Activated CD8-positive, alpha-beta memory T cell treated with anti-CD3 and anti-CD28 coated beads, Interleukin-2, amount 50 U/mL, for 1 hour (primary cell): Measurements from ENCODE around the gene TXNDC12.
A peak's percentile ranks its signal among the peaks of the same experiment; 100 is the strongest.
"Not testable (repeated sequence)": the region's sequence is repeated elsewhere in the genome, so short reads cannot be mapped to it uniquely, and the experiment has no call there.

Source experiments
- DNase-seq: peaks from one replicate; pipeline ENCODE4 v3.0.0-alpha.2; 2020; ENCODE audit errors: extremely low read depth

Gene TXNDC12

DNA sequence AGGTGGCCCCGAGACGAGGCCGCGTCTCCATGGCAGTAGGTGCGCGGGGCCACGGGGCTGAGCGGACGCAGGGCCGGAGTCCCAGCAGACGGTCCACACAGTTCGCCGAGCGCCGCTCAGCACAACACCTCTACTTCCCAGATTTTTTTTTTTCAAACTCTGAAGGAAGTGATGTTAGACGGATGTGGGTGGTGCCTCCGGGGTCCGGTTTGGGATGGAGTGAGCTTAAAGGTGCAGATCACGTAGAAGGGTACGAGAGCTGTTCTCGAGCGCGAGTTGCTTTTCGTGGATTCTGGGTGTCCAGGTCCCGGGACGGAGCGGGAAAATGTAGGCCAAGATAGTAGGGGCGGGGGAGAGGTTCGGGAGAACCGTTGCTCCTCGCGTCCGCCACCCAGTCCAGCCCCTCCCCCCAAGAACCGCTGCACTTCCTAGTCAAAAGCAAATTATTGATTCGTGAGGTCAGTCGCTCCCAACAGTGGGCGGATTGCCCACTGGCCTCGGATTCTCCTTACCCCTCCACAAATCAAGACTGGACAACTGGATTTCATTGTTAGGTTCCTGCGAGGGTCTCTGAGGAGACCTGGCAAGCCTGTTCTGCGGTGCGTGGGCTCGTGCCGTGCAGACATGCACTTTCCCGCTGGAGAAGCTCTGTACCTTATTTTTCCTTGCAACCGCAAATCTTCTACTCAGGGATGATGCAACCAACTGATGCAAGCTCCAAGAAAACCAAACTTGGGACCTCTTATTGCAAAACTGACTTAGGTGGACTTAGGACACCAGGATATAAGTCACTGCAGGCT lies at the start of gene TXNDC12:
TXNDC12 (minus strand) TSS at position 126 of the 800 bp plus-strand sequence; CDS start at position 31, 95 bp downstream.
- no peak for DNase-seq

GRCh38 chr1:52102336-52103013 lies 47.5 kb upstream of the TXNDC12 start:
- no peak for DNase-seq

GRCh38 chr1:52098139-52098871 lies 43.3 kb upstream of the TXNDC12 start:
- DNase-seq = no peak

DNA sequence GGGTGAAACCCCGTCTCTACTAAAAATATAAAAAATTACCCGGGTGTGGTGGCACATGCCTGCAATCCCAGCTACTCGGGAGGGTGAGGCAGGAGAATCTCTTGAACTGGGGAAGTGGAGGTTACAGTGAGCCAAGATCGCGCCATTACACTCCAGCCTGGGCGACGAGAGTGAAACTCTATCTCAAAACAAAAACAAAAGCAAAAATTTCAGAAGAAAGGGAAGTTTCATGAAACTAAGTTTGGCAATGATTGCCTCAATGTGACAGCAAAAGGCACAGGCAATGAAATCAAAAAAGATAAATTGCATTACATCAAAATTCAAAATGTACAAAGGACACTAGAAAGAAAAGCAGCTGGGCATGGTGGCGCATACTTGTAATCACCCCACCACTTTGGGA lies 41.2 kb upstream of the TXNDC12 start:
- no peak for DNase-seq

DNA sequence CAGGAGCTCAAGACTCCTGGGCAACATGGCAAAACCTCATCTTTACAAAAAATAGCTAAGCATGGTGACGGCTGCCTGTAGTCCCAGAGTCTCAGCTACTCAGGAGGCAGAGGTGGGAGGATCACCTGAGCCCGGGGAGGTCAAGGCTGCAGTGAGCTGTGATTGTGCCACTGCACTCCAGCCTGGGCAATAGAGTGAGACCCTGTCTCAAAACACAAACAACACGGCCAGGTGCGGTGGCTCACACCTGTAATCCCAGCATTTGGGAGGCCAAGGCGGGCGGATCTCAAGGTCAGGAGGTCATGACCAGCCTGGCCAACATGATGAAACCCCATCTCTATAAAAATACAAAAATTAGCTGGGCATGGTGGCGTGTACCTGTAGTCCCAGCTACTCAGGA lies 39.3 kb upstream of the TXNDC12 start:
- DNase-seq = not testable (repeated sequence)

DNA sequence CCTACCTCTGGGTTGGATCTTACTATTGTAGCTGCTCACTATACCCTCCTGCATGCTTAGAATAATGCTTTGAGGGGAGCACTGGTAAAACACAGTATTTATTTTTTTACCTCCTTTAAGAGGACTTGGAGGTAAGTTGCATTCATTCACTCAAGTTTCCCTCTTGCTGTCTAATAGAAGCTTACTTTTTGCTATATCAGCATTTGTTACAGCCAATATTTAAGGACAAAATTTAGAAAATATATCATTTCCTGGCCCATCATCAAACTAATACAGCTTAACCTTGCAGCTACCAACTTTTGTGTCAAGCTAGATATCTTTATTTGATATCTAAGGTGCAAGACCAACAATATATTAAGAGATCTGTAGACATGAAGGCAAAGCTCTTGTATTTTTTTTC lies 32.9 kb upstream of the TXNDC12 start:
- not testable (repeated sequence) for DNase-seq

DNA sequence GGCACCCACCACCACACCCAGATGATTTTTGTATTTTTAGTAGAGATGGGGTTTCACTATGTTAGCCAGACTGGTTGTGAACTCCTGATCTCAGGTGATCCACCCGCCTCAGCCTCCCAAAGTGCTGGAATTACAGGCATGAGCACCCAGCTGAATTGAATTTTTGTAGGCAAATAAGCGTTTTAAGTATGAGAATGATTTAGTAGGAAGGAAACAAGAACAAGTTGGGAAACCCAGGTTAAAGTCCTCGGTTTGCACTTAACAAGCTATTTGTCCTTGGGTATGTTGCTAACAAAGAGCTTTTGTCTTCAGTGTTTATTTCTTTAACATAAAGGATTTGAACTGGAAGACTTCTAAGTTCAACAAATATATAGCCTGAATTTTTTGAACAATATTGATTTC lies 25.0 kb upstream of the TXNDC12 start:
- no peak for DNase-seq

GRCh38 chr1:52077277-52077676 lies 22.3 kb upstream of the TXNDC12 start:
- DNase-seq = not testable (repeated sequence)

GRCh38 chr1:52072291-52072690 lies 17.3 kb upstream of the TXNDC12 start:
- DNase-seq = no peak

DNA sequence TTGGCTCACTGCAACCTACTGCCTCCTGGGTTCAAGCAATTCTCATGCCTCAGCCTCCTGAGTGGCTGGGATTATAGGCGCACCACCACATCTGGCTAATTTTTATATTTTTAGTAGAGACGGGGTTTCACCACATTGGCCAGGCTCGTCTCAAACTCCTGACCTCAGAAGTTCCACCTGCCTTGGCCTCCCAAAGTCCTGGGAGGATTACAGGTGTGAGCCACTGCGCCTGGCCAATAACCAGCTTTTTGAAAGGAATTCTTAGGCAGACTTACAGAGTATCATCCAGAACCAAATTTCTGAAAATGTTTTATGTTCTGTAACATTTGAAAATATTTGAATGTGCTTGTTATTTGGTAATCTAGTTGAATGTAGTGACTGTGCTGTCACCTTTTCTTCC lies 15.7 kb upstream of the TXNDC12 start:
- no peak for DNase-seq

DNA sequence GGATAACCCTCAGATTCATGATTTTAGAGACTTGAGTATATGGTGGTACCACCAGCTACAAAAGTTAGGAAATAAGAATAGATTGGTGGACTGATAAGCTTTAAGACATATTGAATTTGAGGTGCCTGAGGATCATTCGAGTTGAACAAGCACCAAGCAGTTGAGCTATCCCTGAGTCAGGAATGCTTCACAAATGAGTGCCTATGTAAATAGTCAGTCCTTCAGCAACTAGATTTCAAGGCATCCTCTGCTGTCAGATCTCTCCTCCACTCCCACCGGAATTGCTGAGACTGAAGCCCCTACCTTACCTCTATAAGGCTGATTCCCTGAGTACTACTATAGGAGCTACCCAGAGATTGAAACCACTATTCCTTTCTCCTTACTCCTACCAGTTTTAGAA lies 8.2 kb upstream of the TXNDC12 start:
- DNase-seq = no peak

- DNase-seq = no peak
These were observed 5.8 kb upstream of the TXNDC12 start for GRCh38 chr1:52060822-52061221.

GRCh38 chr1:52059888-52060287 lies 4.9 kb upstream of the TXNDC12 start:
- DNase-seq = no peak

DNA sequence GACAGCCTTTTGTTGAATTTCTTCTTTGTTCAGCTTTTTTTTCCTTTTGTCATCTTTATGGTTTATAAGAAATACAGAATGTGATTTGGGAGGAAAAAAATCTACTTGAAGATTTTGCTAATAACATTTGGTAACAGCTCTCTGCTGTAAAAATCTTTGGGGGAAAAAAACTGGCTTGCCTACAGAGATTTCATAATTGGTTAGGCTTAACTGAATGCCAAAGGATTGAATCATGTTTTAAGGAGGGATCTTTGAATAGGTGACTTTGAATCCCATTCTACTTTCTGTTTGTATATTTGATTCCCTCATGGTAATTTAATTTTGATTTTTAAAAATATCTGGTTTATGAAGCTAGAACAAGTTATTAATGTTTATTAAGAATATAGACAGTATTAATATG lies 4.3 kb upstream of the TXNDC12 start:
- no peak for DNase-seq

- DNase-seq = no peak
These were observed 3.0 kb upstream of the TXNDC12 start for GRCh38 chr1:52057876-52058415.

DNA sequence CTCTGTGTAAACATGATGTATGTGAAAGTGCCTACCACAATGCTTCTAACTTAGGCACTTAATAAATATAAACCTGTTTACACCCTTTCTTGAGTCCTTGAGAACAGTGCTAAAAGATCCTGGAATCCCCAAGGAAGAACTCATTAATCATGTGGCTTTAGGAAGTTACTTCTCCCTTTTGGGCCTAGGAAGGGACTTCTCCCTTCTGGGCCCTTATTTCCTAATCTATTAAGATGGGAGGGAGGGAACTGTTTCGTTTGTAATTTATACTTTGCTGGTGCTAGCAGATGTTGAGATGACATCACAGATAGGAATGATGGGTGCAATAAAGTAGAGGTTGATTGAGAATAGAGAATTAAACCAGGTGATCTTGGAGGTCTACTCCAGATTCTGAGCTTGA lies 2.3 kb upstream of the TXNDC12 start:
- DNase-seq = no peak

GRCh38 chr1:52056937-52057231 lies 1.9 kb upstream of the TXNDC12 start:
- no peak for DNase-seq

- peak; percentile 81 for DNase-seq
These were observed 1.4 kb upstream of the TXNDC12 start, which contains the start of gene BTF3L4 for GRCh38 chr1:52056163-52056936. Gene BTF3L4, plus strand, starts transcription at chr1:52056295. Its CDS starts 3,553 bp downstream, at chr1:52059848.

- DNase-seq = no peak
These were observed 823 bp upstream of the TXNDC12 start for GRCh38 chr1:52055866-52056162.

DNA sequence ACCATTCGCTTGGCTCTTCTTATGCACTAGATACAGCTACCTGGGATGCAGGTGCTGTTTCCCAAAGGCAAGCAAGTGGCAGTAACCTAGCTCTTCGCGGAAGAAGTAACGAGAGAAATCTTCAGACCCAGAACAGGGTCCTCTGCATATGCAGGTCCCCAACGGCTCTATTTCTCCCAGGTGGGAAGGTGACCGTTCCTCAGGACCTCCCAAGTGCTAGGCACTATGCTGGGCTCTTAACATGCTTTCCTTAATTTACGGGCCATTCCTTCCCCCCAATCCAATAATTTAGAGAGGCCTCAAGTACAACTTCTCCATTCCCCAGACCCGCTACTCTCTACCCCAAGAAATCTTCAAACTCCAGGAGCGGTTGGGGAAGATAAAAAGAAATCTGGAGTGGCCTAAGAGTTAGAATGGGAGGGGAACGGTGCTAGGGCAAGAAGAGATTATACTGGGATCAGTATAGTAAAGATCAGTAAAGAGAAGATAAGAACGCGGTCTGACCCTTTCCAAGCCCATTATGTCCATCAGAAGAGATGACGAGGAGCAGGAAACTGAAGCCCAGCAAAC lies 410 bp downstream of the TXNDC12 start:
- no peak for DNase-seq

GRCh38 chr1:52053862-52054261 lies 1.1 kb downstream of the TXNDC12 start:
- no peak for DNase-seq
